Measurements from ENCODE around the gene PARD3. TPM values are rescaled to one million over a fixed set of nuclear protein-coding genes. Genes with fewer than 3 reads are reported as not detected.
A peak's percentile ranks its signal among the peaks of the same experiment; 100 is the strongest.

Gene PARD3
- total and polyA plus RNA-seq, 10 of the 15 experiments (the other 5 are each of a cell fraction or from before 2014, with no cell fraction given), result 2.6 to 43.1 (median 13.9) TPM

DNA sequence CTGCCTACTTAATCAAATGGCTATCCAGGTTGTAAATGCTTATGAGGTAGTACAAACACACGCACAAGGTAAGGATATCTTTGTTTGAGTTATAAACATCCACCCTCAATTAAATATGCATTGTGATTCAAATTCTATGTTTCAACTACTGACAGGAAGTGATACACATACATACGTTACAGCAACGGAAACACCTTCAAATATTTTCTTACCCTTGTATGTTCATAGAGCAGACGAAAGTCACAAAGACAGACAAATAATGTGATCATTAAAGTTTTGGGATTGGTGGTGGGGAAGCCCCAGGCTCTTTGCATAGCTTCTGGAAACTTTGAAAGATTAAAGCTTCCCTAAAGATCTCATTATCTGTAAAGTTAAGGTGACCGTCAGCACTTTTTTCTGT is 521.0 kb downstream of the PARD3 start:
- Histone ChIP-seq H3K4me1 (ENCODE audit: control insufficient read depth, insufficient read depth, low read length) (no peaks in the 10 kb centered on the region), H4K20me1 (ENCODE audit: control insufficient read depth, insufficient read depth) (no peaks in the 10 kb centered on the region), H2AFZ (ENCODE audit: control insufficient read depth, low read depth, low read length) (no peak overlapping the region), H3K9ac (ENCODE audit: control insufficient read depth, insufficient read depth, low read length) (no peak overlapping the region), H3K4me3 (no peak overlapping the region), H3K79me2 (ENCODE audit: control insufficient read depth, insufficient read depth, low read length) (no peaks in the 10 kb centered on the region), H3K36me3 (ENCODE audit: control insufficient read depth in 2 of 2, insufficient read depth in 2 of 2, low read length in 1 of 2) (no peaks in the 10 kb centered on the region), H3K4me2 (ENCODE audit: control insufficient read depth, insufficient read depth) (no peak overlapping the region), H3K27ac (ENCODE audit: control insufficient read depth, insufficient read depth) (no peak overlapping the region), H3K27me3 (replicated peaks in 1 of 2; ENCODE audit: control insufficient read depth in 2 of 2, insufficient read depth in 2 of 2, low read length in 1 of 2) (no peaks in the 10 kb centered on the region), H3K9me3 (replicated peaks; ENCODE audit: control insufficient read depth, insufficient read depth, low read length) (no peaks in the 10 kb centered on the region)
- BruUV-seq (replicated peaks), result no TSS peak
- POLR2A ChIA-PET, result no interaction called here
- in situ Hi-C loops (cut with MboI), result no loop called here
- DNase-seq (ENCODE audit: low read depth, low spot score) (no peak), ATAC-seq (no peak), FAIRE-seq (no peak)
- TF ChIP-seq ZNF622 (IDR thresholded peaks at IDR 0.05) (no peak), SREBF2 (IDR thresholded peaks at IDR 0.05; ENCODE audit: low read length) (no peak), YBX1 (IDR thresholded peaks at IDR 0.05) (no peak), STAT1 (conservative IDR thresholded peaks at IDR 0.05) (no peak)
- TF ChIP-seq, protein P1, sequence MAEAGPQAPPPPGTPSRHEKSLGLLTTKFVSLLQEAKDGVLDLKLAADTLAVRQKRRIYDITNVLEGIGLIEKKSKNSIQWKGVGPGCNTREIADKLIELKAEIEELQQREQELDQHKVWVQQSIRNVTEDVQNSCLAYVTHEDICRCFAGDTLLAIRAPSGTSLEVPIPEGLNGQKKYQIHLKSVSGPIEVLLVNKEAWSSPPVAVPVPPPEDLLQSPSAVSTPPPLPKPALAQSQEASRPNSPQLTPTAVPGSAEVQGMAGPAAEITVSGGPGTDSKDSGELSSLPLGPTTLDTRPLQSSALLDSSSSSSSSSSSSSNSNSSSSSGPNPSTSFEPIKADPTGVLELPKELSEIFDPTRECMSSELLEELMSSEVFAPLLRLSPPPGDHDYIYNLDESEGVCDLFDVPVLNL (IDR thresholded peaks at IDR 0.05; ENCODE audit: low read depth, low read length), result no peak
- TF ChIP-seq, protein P2, sequence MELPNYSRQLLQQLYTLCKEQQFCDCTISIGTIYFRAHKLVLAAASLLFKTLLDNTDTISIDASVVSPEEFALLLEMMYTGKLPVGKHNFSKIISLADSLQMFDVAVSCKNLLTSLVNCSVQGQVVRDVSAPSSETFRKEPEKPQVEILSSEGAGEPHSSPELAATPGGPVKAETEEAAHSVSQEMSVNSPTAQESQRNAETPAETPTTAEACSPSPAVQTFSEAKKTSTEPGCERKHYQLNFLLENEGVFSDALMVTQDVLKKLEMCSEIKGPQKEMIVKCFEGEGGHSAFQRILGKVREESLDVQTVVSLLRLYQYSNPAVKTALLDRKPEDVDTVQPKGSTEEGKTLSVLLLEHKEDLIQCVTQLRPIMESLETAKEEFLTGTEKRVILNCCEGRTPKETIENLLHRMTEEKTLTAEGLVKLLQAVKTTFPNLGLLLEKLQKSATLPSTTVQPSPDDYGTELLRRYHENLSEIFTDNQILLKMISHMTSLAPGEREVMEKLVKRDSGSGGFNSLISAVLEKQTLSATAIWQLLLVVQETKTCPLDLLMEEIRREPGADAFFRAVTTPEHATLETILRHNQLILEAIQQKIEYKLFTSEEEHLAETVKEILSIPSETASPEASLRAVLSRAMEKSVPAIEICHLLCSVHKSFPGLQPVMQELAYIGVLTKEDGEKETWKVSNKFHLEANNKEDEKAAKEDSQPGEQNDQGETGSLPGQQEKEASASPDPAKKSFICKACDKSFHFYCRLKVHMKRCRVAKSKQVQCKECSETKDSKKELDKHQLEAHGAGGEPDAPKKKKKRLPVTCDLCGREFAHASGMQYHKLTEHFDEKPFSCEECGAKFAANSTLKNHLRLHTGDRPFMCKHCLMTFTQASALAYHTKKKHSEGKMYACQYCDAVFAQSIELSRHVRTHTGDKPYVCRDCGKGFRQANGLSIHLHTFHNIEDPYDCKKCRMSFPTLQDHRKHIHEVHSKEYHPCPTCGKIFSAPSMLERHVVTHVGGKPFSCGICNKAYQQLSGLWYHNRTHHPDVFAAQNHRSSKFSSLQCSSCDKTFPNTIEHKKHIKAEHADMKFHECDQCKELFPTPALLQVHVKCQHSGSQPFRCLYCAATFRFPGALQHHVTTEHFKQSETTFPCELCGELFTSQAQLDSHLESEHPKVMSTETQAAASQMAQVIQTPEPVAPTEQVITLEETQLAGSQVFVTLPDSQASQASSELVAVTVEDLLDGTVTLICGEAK (IDR thresholded peaks at IDR 0.05; ENCODE audit: borderline replicate concordance), result peak; percentile 34; the same call in 1 of the 2 replicates
- TF ChIP-seq, protein P3, sequence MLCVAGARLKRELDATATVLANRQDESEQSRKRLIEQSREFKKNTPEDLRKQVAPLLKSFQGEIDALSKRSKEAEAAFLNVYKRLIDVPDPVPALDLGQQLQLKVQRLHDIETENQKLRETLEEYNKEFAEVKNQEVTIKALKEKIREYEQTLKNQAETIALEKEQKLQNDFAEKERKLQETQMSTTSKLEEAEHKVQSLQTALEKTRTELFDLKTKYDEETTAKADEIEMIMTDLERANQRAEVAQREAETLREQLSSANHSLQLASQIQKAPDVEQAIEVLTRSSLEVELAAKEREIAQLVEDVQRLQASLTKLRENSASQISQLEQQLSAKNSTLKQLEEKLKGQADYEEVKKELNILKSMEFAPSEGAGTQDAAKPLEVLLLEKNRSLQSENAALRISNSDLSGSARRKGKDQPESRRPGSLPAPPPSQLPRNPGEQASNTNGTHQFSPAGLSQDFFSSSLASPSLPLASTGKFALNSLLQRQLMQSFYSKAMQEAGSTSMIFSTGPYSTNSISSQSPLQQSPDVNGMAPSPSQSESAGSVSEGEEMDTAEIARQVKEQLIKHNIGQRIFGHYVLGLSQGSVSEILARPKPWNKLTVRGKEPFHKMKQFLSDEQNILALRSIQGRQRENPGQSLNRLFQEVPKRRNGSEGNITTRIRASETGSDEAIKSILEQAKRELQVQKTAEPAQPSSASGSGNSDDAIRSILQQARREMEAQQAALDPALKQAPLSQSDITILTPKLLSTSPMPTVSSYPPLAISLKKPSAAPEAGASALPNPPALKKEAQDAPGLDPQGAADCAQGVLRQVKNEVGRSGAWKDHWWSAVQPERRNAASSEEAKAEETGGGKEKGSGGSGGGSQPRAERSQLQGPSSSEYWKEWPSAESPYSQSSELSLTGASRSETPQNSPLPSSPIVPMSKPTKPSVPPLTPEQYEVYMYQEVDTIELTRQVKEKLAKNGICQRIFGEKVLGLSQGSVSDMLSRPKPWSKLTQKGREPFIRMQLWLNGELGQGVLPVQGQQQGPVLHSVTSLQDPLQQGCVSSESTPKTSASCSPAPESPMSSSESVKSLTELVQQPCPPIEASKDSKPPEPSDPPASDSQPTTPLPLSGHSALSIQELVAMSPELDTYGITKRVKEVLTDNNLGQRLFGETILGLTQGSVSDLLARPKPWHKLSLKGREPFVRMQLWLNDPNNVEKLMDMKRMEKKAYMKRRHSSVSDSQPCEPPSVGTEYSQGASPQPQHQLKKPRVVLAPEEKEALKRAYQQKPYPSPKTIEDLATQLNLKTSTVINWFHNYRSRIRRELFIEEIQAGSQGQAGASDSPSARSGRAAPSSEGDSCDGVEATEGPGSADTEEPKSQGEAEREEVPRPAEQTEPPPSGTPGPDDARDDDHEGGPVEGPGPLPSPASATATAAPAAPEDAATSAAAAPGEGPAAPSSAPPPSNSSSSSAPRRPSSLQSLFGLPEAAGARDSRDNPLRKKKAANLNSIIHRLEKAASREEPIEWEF (IDR thresholded peaks at IDR 0.05; ENCODE audit: insufficient replicate concordance, low read depth, low read length), result no peak
- RAD21 ChIA-PET (ENCODE audit: unreplicated experiment), result interaction anchor here (0.9 to 1.2 kb wide), 2 partner anchors 8 to 30 kb away, joined by 3 read pairs; no protein-coding TSS in a partner anchor
- SMC1A ChIA-PET (ENCODE audit: uncharacterized antibody, unreplicated experiment), result interaction anchor here (0.9 to 1.5 kb wide), 3 partner anchors 11 to 344 kb away, joined by 3 to 8 read pairs (median 3); no protein-coding TSS in a partner anchor
- CTCF ChIA-PET, result interaction anchor here (1.8 kb wide), 1 partner anchor 9 kb away, joined by 6 read pairs; no protein-coding TSS in a partner anchor
- 45% methylated on average over 5 of the region's 5 CpGs for WGBS (ENCODE audit: insufficient coverage, insufficient replicate concordance, low lambda C conversion rate, missing lambda C conversion rate)
- intact Hi-C loops (cut with micrococcal nuclease; ENCODE audit: unreplicated experiment), result no loop called here

Measured in GM12878 (cell line).